ENCODE data around the gene KRT84. TPM values are rescaled to one million over a fixed set of nuclear protein-coding genes. Genes with fewer than 3 reads are reported as not detected.
"Not testable (repeated sequence)": the region's sequence is repeated elsewhere in the genome, so short reads cannot be mapped to it uniquely, and the experiment has no call there.

Gene KRT84
- total and polyA plus RNA-seq, 9 of the 15 experiments (the other 6 are each of a cell fraction or from before 2014, with no cell fraction given), result not detected

DNA sequence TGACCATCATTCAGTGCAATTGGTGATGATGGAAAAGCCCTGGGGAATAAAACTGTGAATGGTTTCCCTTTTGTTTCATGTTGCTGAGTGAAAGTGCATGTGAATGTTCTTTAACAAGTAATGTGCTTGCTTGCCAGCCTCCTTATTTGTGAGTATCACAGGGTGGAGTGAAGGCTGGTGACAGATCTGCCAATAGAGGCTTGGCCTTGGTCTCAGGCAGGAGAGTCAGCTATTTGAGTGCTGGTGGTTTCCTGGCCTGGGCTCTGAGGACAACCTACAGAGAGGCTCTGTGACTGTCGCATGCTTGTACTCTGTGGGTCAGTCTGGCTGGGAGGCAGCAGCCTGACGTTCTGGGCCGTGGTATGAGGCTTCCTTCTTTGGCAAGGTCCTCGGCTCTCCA is 38.9 kb downstream of the KRT84 start (continued):
- TF ChIP-seq ZSCAN32 (CRISPR knock-in tag; IDR thresholded peaks at IDR 0.05), result no peak
- TF ChIP-seq, protein P1, sequence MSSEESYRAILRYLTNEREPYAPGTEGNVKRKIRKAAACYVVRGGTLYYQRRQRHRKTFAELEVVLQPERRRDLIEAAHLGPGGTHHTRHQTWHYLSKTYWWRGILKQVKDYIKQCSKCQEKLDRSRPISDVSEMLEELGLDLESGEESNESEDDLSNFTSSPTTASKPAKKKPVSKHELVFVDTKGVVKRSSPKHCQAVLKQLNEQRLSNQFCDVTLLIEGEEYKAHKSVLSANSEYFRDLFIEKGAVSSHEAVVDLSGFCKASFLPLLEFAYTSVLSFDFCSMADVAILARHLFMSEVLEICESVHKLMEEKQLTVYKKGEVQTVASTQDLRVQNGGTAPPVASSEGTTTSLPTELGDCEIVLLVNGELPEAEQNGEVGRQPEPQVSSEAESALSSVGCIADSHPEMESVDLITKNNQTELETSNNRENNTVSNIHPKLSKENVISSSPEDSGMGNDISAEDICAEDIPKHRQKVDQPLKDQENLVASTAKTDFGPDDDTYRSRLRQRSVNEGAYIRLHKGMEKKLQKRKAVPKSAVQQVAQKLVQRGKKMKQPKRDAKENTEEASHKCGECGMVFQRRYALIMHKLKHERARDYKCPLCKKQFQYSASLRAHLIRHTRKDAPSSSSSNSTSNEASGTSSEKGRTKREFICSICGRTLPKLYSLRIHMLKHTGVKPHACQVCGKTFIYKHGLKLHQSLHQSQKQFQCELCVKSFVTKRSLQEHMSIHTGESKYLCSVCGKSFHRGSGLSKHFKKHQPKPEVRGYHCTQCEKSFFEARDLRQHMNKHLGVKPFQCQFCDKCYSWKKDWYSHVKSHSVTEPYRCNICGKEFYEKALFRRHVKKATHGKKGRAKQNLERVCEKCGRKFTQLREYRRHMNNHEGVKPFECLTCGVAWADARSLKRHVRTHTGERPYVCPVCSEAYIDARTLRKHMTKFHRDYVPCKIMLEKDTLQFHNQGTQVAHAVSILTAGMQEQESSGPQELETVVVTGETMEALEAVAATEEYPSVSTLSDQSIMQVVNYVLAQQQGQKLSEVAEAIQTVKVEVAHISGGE (CRISPR knock-in tag; IDR thresholded peaks at IDR 0.05), result no peak
- TF ChIP-seq ZNF57 (CRISPR knock-in tag; IDR thresholded peaks at IDR 0.05), result no peak

GRCh38 chr12:52345041-52345440 is 40.4 kb downstream of the KRT84 start:
- in situ Hi-C loops (cut with MboI); CTCF ChIA-PET (ENCODE audit: low intra/inter-chr PET ratio); H3K4me2 ChIP-seq (ENCODE audit: insufficient read depth, low read length); H3K9ac ChIP-seq (ENCODE audit: insufficient read depth in 1 of 2, low read depth in 2 of 2, low read length in 2 of 2); H3K36me3 ChIP-seq (ENCODE audit: control insufficient read depth, insufficient read depth, low read length); ATAC-seq; H3K4me3 ChIP-seq; FAIRE-seq; H3K27ac ChIP-seq (ENCODE audit: extremely low read depth, low read depth, low read length); H3K9me1 ChIP-seq (ENCODE audit: control insufficient read depth, insufficient read depth, low read length); H3K9me3 ChIP-seq (replicated peaks; ENCODE audit: control insufficient read depth, insufficient read depth, low read depth, low read length); H3K79me2 ChIP-seq (ENCODE audit: control insufficient read depth, insufficient read depth, low read length); intact Hi-C loops (cut with micrococcal nuclease); H2AFZ ChIP-seq (ENCODE audit: low read depth, low read length); DNase-seq (ENCODE audit: extremely low read depth in 1 of 4, low spot score in 3 of 4); H4K20me1 ChIP-seq (replicated peaks; ENCODE audit: control insufficient read depth, insufficient read depth, low read length); BruUV-seq (replicated peaks); H3K4me1 ChIP-seq (replicated peaks in 1 of 2; ENCODE audit: control insufficient read depth in 2 of 2, insufficient read depth in 2 of 2, low read length in 2 of 2): not testable (repeated sequence)
- POLR2A ChIA-PET, result interaction anchor here (1.5 kb wide), 1 partner anchor 8 kb away, joined by 3 read pairs; no protein-coding TSS in a partner anchor
- WGBS (ENCODE audit: insufficient coverage, low coverage, missing lambda C conversion rate), result 4% methylated on average over 8 of the region's 8 CpGs
- peaks cover 11 to 55% of the 10 kb centered on the region in 2 experiments; a peak in 3 of 5 replicates for H3K27me3 ChIP-seq (ENCODE audit: control insufficient read depth in 2 of 2, insufficient read depth in 2 of 2, low read length in 2 of 2)
